NCI-H345 (cell line): ENCODE results near the gene WDR49.

Experiments
- DNase-seq: peaks from one replicate; lab custom pipeline; 2025; lab: John Stamatoyannopoulos, UW

Gene WDR49

GRCh38 chr3:167653760-167654159 is at the start of gene WDR49:
WDR49 (minus strand) TSS chr3:167653942; CDS start chr3:167653425, 517 bp downstream.
- DNase-seq: peak; percentile 46

- DNase-seq: no peak
Measured at GRCh38 chr3:167700926-167701325, 47.2 kb upstream of the WDR49 start.

- DNase-seq: no peak
Measured at GRCh38 chr3:167700046-167700445, 46.3 kb upstream of the WDR49 start.

- no peak for DNase-seq
Measured at GRCh38 chr3:167694121-167694520, 40.4 kb upstream of the WDR49 start.

- DNase-seq: no peak
Measured at GRCh38 chr3:167691366-167691765, 37.6 kb upstream of the WDR49 start.

- peak; percentile 56 for DNase-seq
Measured at GRCh38 chr3:167684388-167684993, 30.7 kb upstream of the WDR49 start.

- DNase-seq: no peak
Measured at GRCh38 chr3:167679526-167679925, 25.8 kb upstream of the WDR49 start.

GRCh38 chr3:167675848-167676247 is 22.1 kb upstream of the WDR49 start:
- DNase-seq: no peak

GRCh38 chr3:167673221-167673620 is 19.5 kb upstream of the WDR49 start:
- DNase-seq: no peak

GRCh38 chr3:167671878-167672427 is 18.2 kb upstream of the WDR49 start:
- DNase-seq: no peak

GRCh38 chr3:167669699-167670098 is 16.0 kb upstream of the WDR49 start:
- no peak for DNase-seq

GRCh38 chr3:167668651-167669050 is 14.9 kb upstream of the WDR49 start:
- DNase-seq: no peak

- no peak for DNase-seq
Measured at GRCh38 chr3:167666563-167666962, 12.8 kb upstream of the WDR49 start.

GRCh38 chr3:167662919-167663400 is 9.2 kb upstream of the WDR49 start:
- DNase-seq: no peak

- DNase-seq: no peak
Measured at GRCh38 chr3:167657684-167658225, 4.0 kb upstream of the WDR49 start.

GRCh38 chr3:167656821-167657220 is 3.1 kb upstream of the WDR49 start:
- DNase-seq: no peak

GRCh38 chr3:167653155-167653554 is 587 bp downstream of the WDR49 start:
- DNase-seq: no peak

GRCh38 chr3:167651826-167652225 is 1.9 kb downstream of the WDR49 start:
- DNase-seq: no peak

GRCh38 chr3:167650459-167650858 is 3.3 kb downstream of the WDR49 start:
- DNase-seq: no peak

GRCh38 chr3:167649746-167650145 is 4.0 kb downstream of the WDR49 start:
- DNase-seq: no peak

GRCh38 chr3:167644611-167645010 is 9.1 kb downstream of the WDR49 start:
- DNase-seq: no peak

- no peak for DNase-seq
Measured at GRCh38 chr3:167631471-167631870, 22.3 kb downstream of the WDR49 start.

- DNase-seq: no peak
Measured at GRCh38 chr3:167626490-167626889, 27.3 kb downstream of the WDR49 start.

- no peak for DNase-seq
Measured at GRCh38 chr3:167615030-167615429, 38.7 kb downstream of the WDR49 start.
